Thyroid gland (tissue), 4 donors: ENCODE measurements around the gene TARBP2. TPM values are rescaled to one million over a fixed set of nuclear protein-coding genes. Genes with fewer than 3 reads are reported as not detected.

Source experiments
- small RNA-seq: library from RNA; depleted of rRNA; stranded (forward); fragments of <200 nt; gene quantifications from one replicate; pipeline ENCODE3, GENCODE V24; 2016
- total RNA-seq, 4 donors: library from RNA; depleted of rRNA; stranded (reverse); fragments of >200 nt; gene quantifications; one replicate each; pipeline ENCODE4 v1.2.3, GENCODE V29; 2016

Gene TARBP2
- total RNA-seq, 4 donors from 2014 or later = 31.2 to 44.8 (median 34.7) TPM

Small RNA genes within 50 kb of the gene (small RNA-seq; reads per million reads assigned to genes)
- gene AC023509.3 = not detected

Other genes with a start within 250 kb of the TARBP2 start
- gene ESPL1, start 233.0 kb upstream of the TARBP2 start, total RNA-seq = 1 to 10 TPM in 1 of 4 donors, under 1 TPM in 3; 0.13 to 1.5 (median 0.52) TPM
- gene PFDN5, start 205.7 kb upstream of the TARBP2 start, total RNA-seq = 1,000 to 10,000 TPM in 1 of 4 donors, 100 to 1,000 TPM in 3; 656 to 1,200 (median 763) TPM
- 10 to 100 TPM; 36.7 to 63.8 (median 51.6) TPM for gene MYG1, start 201.6 kb upstream of the TARBP2 start, total RNA-seq
- 10 to 100 TPM; 45.6 to 67.6 (median 47.2) TPM for gene AAAS, start 179.7 kb upstream of the TARBP2 start, total RNA-seq
- gene SP7, start 164.9 kb upstream of the TARBP2 start, total RNA-seq = not detected
- 10 to 100 TPM; 55.9 to 73.1 (median 67.7) TPM for gene SP1, start 121.1 kb upstream of the TARBP2 start, total RNA-seq
- under 1 TPM in 1 of 4 donors, not detected in 3; 0.40 TPM for gene AMHR2, start 77.4 kb upstream of the TARBP2 start, total RNA-seq
- gene PRR13, start 59.5 kb upstream of the TARBP2 start, total RNA-seq = 10 to 100 TPM; 51.6 to 83.6 (median 68.9) TPM
- 100 to 1,000 TPM; 493 to 555 (median 514) TPM for gene PCBP2, start 49.2 kb upstream of the TARBP2 start, total RNA-seq
- gene MAP3K12, start 1.8 kb upstream of the TARBP2 start, total RNA-seq = 10 to 100 TPM in 2 of 4 donors, 1 to 10 TPM in 2; 5.2 to 12.9 (median 10.6) TPM
- not detected for gene NPFF, start 6.2 kb downstream of the TARBP2 start, total RNA-seq
- 10 to 100 TPM; 21.3 to 40.1 (median 37.6) TPM for gene ATF7, start 125.1 kb downstream of the TARBP2 start, total RNA-seq
- gene ATP5MC2, start 174.8 kb downstream of the TARBP2 start, total RNA-seq = 100 to 1,000 TPM; 181 to 334 (median 259) TPM
- gene CALCOCO1, start 226.2 kb downstream of the TARBP2 start, total RNA-seq = 100 to 1,000 TPM; 153 to 212 (median 155) TPM